ENCODE results near the gene AP1S1.

GRCh38 chr7:101166909-101167644 lies 12.8 kb downstream of the AP1S1 start:
- TF ChIP-seq, protein P1, sequence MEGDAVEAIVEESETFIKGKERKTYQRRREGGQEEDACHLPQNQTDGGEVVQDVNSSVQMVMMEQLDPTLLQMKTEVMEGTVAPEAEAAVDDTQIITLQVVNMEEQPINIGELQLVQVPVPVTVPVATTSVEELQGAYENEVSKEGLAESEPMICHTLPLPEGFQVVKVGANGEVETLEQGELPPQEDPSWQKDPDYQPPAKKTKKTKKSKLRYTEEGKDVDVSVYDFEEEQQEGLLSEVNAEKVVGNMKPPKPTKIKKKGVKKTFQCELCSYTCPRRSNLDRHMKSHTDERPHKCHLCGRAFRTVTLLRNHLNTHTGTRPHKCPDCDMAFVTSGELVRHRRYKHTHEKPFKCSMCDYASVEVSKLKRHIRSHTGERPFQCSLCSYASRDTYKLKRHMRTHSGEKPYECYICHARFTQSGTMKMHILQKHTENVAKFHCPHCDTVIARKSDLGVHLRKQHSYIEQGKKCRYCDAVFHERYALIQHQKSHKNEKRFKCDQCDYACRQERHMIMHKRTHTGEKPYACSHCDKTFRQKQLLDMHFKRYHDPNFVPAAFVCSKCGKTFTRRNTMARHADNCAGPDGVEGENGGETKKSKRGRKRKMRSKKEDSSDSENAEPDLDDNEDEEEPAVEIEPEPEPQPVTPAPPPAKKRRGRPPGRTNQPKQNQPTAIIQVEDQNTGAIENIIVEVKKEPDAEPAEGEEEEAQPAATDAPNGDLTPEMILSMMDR (IDR thresholded peaks at IDR 0.05; ENCODE audit: borderline replicate concordance, extremely low read depth, low read length, poor library complexity, severe bottlenecking) = no peak
- TF ChIP-seq EZH2 (IDR thresholded peaks at IDR 0.05; ENCODE audit: borderline replicate concordance, low read depth, low read length, severe bottlenecking) = no peak
